HG03460 (cell line): Measurements from ENCODE around the gene SDHAF1.

Experiments
- ATAC-seq: cut with Tn5 transposase; IDR thresholded peaks from one replicate; pipeline ENCODE4 v1.9.1; 2021; ENCODE audit not compliant: unreplicated experiment

SDHAF1 gene

GRCh38 chr19:35986664-35987570 lies 8.1 kb upstream of the SDHAF1 start:
- no peak for ATAC-seq

- ATAC-seq, result no peak
These were observed 7.5 kb upstream of the SDHAF1 start for GRCh38 chr19:35987571-35987896.

DNA sequence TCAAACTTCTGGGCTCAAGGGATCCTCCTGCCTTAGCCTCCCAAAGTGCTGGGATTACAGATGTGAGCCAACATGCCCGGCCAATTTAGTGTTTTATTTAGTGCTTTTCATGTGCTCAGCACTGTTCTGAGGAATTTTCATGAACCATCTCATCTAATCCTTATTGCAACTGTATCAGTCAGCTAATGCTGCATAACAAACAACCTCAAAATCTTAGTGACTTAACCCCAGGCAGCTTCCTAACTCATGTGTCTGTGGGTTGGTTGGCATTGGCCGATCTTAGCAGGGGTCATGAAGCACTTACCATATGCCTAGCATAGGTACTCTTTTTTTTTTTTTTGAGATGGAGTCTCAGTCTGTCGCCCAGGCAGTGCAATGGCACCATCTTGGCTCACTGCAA lies 6.2 kb upstream of the SDHAF1 start:
- no peak for ATAC-seq

- ATAC-seq, result no peak
These were observed 4.8 kb upstream of the SDHAF1 start for GRCh38 chr19:35990156-35990555.

DNA sequence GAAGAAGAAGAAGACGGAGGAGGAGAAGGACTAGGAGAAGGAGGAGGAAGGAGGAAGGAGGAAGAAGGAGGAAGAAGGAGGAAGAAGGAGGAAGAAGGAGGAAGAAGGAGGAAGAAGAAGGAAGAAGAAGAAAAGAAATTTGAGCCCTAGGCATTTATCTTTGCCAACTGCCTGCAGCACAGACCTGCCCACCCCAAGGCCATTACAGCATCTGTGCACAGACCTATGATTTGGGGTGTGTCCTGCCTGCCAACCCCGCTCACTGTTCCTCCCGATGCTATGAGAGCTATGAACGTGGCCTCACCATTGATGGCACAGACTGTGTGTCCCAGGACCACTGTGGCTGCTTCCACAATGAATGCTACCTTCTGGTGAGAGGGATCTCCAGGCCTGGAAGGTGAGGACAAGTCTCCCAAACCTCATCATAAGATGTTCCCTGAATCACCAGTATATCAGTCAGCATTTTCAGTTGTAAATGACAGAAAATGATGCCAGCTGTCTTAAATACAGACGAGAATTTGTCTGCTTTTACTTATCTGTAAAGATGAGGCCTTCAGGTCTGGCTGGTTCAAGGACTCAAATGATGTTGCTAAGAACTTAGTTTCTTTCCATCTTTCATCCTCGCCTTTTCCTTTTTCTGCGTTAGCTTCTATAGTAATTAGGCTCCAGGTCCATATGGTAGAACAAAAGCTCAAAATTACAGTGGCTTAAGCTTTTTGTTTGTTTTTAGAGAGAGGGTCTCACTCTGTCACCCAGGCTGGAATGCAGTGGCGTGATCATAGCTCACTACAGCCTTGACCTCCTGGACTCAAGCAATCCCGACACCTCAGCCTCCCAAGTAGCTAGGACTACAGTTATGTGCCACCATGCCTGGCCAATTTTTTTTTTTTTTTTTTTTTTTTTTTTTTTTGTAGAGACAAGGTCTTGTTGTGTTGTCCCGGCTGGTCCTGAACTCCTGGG lies 3.9 kb upstream of the SDHAF1 start:
- ATAC-seq, result no peak

GRCh38 chr19:35991731-35992450 lies 3.1 kb upstream of the SDHAF1 start:
- no peak for ATAC-seq

- ATAC-seq, result no peak
These were observed 1.9 kb upstream of the SDHAF1 start for GRCh38 chr19:35992907-35993765.

DNA sequence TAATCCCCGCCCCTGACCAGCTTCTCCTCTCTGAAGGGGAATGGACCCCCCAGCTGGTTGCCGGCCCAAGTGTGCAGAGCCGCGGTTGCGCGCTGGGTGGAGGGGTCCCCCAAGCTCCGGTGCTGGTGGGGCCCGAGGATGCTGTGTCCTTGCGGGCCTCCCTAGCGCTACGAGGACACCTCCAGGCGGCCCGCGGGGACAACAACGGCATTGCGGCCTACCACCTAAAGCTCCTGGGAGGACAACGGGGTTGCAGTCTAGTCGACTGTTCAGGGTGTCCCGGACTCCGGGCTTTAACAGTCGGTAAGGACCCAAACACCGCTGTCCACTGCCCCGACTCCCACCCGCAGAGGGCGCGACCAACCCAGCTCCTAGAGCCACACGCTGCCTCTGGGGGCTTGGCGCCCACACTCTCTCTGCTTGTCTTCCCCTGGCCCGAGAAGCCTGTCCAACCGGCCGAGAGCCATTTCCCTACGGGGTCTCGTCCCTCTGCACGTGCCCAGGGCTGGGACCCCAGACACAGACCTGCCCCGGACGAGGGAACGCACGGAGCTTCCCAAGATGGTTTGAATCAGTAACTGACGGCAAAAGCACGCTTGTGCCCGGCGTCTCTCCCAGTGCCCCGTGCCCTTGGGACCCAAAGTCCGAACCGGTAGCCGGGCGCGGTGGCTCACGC lies 927 bp upstream of the SDHAF1 start:
- no peak for ATAC-seq

GRCh38 chr19:35996777-35997176 lies 1.8 kb downstream of the SDHAF1 start:
- no peak for ATAC-seq

DNA sequence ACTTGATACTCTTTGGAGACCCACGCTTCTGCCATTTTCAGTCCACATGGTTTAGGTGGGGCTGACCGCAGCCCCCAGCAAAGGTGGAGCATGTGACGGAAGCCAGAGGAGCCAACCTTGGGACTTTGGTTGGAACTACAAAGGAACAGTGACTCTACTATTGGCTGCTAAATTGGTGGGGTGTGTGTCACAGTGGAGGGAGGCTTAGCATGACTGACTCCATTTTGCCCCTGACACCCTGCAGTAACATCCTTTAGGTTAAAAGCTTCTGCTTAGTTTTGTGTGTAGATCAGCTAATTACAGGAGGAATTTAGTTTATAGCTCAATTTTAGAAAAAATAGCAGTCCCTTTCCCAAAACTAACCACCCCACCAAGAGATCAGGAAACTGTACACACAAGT lies 6.6 kb downstream of the SDHAF1 start:
- ATAC-seq, result no peak

GRCh38 chr19:36003284-36003683 lies 8.3 kb downstream of the SDHAF1 start:
- ATAC-seq, result no peak

DNA sequence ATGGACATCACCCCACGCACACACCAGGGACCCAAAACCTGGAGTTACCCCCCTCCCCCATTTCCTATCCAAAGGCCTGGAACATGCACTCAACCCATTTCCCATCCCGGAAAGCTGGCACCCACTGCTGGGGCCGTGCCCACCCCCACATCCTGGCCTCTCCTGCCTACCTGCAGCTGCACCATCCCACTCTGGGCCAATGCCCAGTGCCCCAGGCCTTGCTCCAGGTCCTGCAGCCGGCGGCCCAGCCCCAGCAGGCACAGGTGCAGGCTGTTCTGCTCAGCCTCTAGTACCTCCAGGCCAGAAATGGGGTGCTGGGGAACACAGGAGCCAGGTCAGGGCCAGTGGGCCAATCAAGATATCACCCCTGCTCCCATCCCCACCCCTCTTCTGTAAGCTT lies 12.0 kb downstream of the SDHAF1 start:
- ATAC-seq, result no peak

DNA sequence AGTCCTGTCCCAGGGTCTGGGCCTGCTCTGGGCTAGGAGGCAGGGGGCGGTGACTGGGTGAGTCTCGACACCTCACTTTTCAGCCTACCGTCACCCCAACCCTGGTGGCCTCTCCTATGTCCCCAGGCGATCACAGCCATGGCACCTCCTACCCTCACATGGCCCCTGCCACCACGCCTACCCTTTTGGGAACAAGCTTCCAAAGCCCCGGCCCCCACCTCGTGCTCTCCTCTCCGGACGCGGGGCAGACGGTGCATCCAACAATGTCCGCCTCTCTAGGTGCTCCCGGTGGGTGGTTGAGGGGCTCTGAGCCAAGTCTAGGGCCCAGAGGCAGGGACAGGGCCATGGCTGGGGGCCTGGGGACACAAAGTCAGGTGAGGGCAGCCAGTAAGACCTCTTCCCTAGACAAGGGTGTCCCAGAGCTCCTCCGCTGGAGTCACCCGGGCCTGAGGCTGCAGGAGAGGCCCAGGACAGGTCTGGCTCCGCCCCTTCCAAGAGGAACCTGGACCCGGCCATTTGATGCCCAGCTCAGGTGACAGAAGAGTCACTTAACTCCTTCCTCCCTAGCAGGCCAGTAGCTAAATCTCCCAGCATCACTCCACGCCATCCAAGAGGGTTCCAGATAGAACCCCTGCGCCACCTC lies 13.5 kb downstream of the SDHAF1 start, which contains the start of gene SYNE4:
Gene SYNE4 (minus strand): TSS at position 478 of the 643 bp plus-strand sequence. CDS start 132 bp downstream, at position 346.
- no peak for ATAC-seq

DNA sequence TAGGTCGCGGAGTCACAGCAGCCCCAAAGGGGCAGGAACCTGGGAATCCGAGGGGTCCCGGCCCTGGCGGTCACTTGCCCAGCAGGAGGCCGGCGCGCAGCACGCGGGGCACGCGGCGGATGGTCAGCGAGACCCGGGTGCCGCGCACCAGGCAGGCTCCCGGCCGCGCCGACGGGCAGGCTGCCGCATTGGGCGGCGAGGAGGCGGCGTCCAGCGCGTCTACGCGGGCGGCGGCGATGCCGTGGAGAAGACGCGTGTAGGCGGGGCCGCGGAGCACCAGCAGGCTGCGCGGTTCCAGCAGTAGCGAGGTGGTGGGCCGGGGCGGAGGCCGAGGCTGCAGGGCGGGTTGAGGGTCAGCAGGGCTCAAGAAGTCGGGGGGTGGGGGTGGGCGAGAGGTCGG lies 14.2 kb downstream of the SDHAF1 start:
- ATAC-seq, result no peak

- ATAC-seq, result no peak
These were observed 14.8 kb downstream of the SDHAF1 start for GRCh38 chr19:36009633-36010379.

DNA sequence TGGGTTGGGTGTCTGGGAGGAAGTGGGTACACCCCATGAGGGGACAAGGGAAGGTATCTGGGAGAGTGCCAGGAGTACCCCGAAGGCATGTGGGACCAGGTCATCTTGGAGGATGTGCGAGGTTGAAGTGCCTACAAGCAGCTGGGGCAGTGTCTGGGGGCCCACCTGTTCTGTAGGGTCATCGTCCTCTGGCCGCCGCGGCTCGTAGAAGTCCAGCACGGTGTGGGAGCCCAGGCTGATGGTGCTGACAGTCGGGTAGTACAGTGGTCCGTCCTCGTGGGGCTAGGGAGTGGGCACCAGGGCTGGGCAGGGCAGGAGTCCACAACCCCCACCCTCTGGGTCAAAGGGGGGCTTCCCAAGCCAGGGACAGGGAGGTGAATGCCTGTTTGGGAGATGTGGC lies 15.4 kb downstream of the SDHAF1 start:
- no peak for ATAC-seq

DNA sequence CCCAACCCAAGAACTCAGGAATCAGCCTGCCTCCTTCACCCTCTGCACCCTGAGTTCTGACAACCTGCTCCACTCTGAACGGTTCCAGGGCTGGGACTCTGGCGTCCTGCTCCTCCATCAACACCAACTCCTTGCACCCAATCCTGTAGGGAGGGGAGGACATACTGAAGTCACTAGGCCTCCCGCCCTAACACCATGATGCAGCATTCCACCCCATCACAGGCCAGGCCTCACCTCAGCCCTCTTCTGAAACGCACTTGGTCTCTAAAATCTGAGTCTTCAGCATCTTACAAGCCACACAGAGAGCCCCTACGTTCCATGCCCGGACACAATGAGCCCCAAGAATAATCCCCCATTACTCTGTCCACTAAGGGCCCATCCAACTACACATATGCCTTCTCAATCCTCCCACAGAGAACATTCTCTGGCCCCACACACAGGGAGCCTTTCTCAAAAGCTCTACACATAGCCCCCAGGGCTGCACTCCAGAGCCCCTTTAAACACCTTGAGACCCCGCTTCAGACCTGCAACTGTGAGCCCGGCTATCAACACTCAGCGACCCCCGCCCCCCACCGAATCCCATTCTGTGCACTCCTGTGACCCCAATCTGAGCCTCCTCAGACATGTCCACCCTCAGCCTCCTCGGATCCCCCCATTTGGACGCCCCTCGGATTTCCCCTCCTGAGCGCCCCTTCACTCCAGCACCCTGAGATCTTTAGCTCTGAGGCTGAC lies 18.5 kb downstream of the SDHAF1 start:
- ATAC-seq, result no peak
